Neutrophil (primary cell): ENCODE measurements around the gene IRS1.

ENCODE experiments used
- H3K27ac ChIP-seq: fragments of 200-600 bp; sonication (generic); 2 replicates; pipeline ENCODE4 v1.5.1; 2016; ENCODE audit warnings: mild to moderate bottlenecking, moderate library complexity
- H3K27me3 ChIP-seq: fragments of 200-600 bp; sonication (generic); 2 replicates; pipeline ENCODE4 v1.6.0; 2016; ENCODE audit warnings: mild to moderate bottlenecking
- H3K36me3 ChIP-seq: fragments of 200-600 bp; sonication (generic); 2 replicates; pipeline ENCODE4 v1.5.1; 2017
- H3K4me1 ChIP-seq, 2 experiments: fragments of 200-600 bp in 1 of 2; sonication (generic) in 1 of 2; 1 replicate in 1 of 2; 2 replicates in 1 of 2; pipeline versions ENCODE4 v1.5.1 to v1.6.1; 2013 to 2016; ENCODE audit warnings: low read depth in 1 of 2, low read length in 1 of 2, mild to moderate bottlenecking in 1 of 2, moderate library complexity in 1 of 2; ENCODE audit not compliant: control insufficient read depth in 1 of 2, insufficient read depth in 1 of 2
- H3K4me3 ChIP-seq, 2 experiments: fragments of 200-600 bp in 1 of 2; sonication (generic) in 1 of 2; 1 replicate in 1 of 2; 2 replicates in 1 of 2; pipeline ENCODE4 v1.5.1; 2013 to 2016; ENCODE audit warnings: low read depth in 1 of 2, low read length in 1 of 2, mild to moderate bottlenecking in 1 of 2, moderate library complexity in 1 of 2
- H3K9me3 ChIP-seq: fragments of 200-600 bp; sonication (generic); 2 replicates; pipeline ENCODE4 v1.5.1; 2016
- CTCF ChIP-seq: fragments of 200-600 bp; sonication (generic); IDR thresholded peaks from 2 replicates; pipeline ENCODE4 v1.5.1; 2016; ENCODE audit warnings: antibody characterized with exemption

IRS1 gene

GRCh38 chr2:226747288-226747687 is 52.3 kb downstream of the IRS1 start:
- Histone ChIP-seq H3K9me3 (no peaks in the 10 kb centered on the region), H3K36me3 (no peaks in the 10 kb centered on the region), H3K4me1 (no peaks in the 10 kb centered on the region), H3K4me3 (no peak overlapping the region), H3K27me3 (no peaks in the 10 kb centered on the region), H3K27ac (no peak overlapping the region)
- TF ChIP-seq CTCF, result no peak

- Histone ChIP-seq H3K36me3 (no peaks in the 10 kb centered on the region), H3K4me1 (no peaks in the 10 kb centered on the region), H3K27ac (no peak overlapping the region), H3K9me3 (no peaks in the 10 kb centered on the region), H3K4me3 (no peak overlapping the region), H3K27me3 (no peaks in the 10 kb centered on the region)
- TF ChIP-seq CTCF, result no peak
Measured at GRCh38 chr2:226746196-226746800, 53.3 kb downstream of the IRS1 start.

- H3K4me3 ChIP-seq, result no peak overlapping the region
- no peak for TF ChIP-seq CTCF
- no peak overlapping the region for H3K27ac ChIP-seq
- peaks cover 6% of the 10 kb centered on the region for H3K27me3 ChIP-seq
- H3K9me3 ChIP-seq, result no peaks in the 10 kb centered on the region
- no peaks in the 10 kb centered on the region for H3K36me3 ChIP-seq
- H3K4me1 ChIP-seq, result no peaks in the 10 kb centered on the region
Measured at GRCh38 chr2:226743915-226744314, 55.7 kb downstream of the IRS1 start.

GRCh38 chr2:226742347-226742746 is 57.3 kb downstream of the IRS1 start:
- Histone ChIP-seq H3K27ac (no peak overlapping the region), H3K27me3 (peaks cover 6% of the 10 kb centered on the region), H3K4me1 (no peaks in the 10 kb centered on the region), H3K4me3 (no peak overlapping the region), H3K9me3 (no peaks in the 10 kb centered on the region), H3K36me3 (no peaks in the 10 kb centered on the region)
- TF ChIP-seq CTCF, result no peak

- no peak overlapping the region for H3K27ac ChIP-seq
- no peaks in the 10 kb centered on the region for H3K4me1 ChIP-seq
- peaks cover 6% of the 10 kb centered on the region for H3K27me3 ChIP-seq
- no peaks in the 10 kb centered on the region for H3K36me3 ChIP-seq
- no peak overlapping the region for H3K4me3 ChIP-seq
- H3K9me3 ChIP-seq, result no peaks in the 10 kb centered on the region
- TF ChIP-seq CTCF, result no peak
Measured at GRCh38 chr2:226740039-226740648, 59.5 kb downstream of the IRS1 start.
